Right hindlimb (tissue), 1 donor: ENCODE measurements around the gene TTC27.
"Not testable (repeated sequence)": the region's sequence is repeated elsewhere in the genome, so short reads cannot be mapped to it uniquely, and the experiment has no call there.

Experiments
- DNase-seq: peaks from one replicate; pipeline ENCODE4 v3.0.0-alpha.2; 2018

The TTC27 gene

DNA sequence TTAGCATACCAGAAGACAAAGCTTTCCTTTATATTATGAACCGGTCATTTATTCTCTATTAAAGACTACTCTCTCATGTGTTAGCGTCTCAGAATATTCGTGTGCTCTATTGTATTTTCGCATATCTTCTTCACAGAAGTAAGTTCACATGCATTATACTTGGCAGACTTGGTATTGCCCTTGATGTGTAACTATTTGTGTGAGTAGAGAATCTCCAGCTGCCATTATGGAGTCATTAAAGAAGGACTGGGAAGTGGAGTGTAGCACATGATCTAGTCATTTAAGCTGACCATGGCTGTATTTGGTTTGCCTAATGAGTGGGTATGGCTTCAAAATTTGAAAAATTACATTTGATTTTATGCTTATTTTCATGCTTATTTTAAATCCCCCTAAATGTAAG lies 92.9 kb downstream of the TTC27 start:
- no peak for DNase-seq

DNA sequence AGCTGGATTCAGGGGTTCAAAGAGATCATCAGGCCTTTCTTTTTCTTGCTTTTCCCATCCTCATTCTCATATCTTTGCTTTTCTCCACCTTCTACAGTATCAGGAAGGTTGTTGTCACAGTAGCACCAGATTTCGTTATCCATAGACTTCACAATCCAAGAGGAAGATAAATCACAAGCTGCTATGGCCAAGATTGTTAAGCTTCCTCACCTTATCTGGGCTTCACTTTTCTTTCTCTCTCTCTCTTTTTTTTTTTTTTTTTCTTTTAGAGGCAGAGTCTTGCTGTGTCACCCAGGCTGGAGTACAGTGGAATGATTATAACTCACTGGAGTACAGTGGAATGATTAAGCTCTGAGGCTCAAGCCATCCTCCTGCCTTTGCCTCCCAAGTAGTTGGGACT lies 93.5 kb downstream of the TTC27 start:
- DNase-seq = no peak

DNA sequence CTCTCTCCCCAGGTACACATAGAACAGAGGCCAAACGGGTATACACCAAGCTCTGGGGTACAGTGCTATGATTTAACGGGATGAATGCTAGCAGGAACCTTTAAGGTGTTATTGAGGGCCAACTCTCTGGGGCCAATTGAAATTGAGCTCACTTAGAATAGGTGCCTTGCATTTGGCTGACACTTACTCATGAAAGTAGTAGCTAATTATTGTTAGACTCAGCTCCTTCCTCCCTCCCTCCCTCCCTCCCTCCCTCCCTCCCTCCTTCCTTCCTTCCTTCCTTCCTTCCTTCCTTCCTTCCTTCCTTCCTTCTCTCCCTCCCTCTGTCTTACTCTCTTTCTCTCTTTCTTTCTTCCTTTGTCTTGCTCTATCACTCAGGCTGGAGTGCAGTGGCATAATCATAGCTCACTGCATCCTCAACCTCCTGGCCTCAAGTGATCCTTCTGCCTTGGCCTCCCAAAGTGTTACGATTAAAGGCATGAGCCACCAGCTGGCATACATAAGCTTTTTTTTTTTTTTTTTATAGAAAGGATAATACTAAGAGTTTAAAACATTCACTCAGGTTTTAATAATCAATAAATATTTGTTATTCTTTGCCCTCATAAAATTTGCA lies 95.7 kb downstream of the TTC27 start:
- no peak for DNase-seq

DNA sequence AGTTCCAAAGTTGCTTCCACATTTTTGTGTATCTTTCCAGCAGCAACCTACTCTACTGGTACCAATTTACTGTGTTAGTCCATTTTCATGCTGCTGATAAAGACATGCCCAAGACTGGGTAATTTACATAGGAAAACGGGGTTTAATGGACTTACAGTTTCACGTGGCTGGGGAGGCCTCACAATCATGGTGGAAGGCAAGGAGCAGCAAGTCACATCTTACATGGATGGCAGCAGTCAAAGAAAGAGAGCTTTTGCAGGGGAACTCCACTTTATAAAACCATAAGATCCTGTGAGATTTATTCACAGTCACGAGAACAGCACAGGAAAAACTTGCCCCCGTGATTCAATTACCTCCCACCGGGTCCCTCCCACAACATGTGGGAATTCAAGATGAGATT lies 98.8 kb downstream of the TTC27 start:
- DNase-seq = not testable (repeated sequence)

DNA sequence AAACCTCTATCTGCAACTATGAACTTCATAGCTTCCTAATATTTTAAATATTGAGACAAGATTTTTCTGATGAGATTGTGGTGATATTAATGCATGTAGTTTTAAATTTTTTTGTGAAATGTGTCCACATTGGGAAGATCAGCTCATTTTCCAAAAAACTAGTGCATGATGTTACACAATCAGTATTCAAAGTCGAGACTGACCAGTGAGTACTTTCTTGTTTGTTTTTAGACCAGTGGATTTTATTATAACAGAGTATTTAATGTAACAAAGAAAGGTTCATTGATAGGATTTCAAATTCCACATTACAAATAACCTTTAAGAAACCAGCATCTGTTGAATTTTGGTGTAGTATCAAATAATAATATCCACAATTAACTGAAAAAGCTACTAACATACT lies 99.3 kb downstream of the TTC27 start:
- no peak for DNase-seq

DNA sequence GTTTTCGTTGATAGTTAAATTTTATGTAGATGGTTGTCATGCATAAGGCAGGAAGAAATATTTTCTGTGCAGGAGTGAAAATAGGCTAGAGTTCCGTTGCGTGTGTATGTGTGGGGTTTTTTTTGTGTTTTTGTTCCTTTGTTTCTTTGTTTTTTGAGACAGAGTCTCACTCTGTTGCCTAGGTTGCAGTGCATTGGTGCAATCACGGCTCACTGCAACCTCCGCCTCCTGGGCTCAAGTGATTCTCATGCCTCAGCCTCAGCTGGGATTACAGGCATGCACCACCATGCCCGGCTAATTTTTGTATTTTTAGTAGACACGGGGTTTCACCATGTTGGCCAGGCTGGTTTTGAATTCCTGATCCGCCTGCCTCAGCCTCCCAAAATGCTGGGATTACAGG lies 103.1 kb downstream of the TTC27 start:
- not testable (repeated sequence) for DNase-seq

DNA sequence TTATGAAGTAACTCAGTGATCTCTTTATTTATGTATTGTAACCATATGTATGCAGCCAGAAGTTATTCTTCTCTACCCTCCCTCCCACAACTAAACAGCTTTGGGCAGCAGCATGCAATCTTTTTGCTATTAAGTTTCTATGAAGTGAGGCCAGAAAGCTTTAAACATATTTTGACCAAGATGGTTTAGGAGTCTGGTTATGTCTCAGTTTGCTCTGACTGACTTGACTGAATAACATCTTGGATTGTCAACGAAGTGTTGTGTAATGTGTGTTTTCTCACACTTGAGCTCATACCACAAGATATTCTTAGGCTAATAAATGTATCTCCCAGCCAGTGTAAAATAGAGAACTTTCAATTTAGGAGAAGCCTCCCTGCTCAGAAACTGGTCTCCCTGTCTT lies 104.3 kb downstream of the TTC27 start:
- DNase-seq = no peak

DNA sequence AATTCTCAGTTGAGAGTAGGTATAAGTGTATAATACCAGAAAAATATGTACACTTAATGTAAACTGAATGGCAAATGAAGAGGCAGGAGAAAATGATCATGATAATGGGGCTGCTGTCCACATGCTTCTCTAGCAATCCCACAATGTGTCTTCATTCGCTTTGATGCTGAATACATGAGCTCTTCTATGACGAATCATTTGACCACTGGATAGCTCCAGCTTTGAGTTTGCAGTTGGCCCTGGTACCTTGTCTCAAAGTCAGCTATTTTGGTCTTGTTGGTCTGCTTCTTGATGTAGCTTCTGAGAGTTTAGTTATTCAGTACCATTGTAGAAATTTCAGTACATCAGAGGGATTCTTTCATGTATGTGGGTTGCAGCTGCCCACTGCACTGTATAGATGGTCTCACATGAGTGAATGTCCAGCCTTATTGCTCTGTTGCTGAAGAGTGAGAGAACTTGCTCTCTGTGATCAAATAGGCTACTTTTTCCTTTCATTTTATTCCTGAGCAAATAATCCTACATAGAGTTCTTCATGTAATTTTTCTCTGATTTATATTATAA lies 105.1 kb downstream of the TTC27 start:
- DNase-seq = no peak

DNA sequence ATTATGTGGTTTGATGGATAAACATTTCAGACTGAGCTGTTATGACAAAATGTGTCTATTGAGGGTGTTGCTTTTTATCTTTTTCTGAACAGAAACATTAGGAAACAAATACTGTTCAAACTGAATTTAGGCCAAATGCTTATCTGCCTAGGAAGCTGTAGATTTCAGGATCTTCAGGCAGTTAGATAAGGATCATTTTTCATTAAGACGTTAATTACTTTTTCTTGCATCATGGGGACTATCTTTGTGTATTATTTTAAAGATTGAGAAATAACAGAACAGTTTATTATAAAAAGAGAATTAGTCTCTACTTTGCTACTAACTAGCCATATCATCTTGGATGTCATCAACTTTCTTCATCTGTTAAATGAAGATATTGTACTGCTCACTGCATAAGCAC lies 107.5 kb downstream of the TTC27 start:
- DNase-seq = no peak

DNA sequence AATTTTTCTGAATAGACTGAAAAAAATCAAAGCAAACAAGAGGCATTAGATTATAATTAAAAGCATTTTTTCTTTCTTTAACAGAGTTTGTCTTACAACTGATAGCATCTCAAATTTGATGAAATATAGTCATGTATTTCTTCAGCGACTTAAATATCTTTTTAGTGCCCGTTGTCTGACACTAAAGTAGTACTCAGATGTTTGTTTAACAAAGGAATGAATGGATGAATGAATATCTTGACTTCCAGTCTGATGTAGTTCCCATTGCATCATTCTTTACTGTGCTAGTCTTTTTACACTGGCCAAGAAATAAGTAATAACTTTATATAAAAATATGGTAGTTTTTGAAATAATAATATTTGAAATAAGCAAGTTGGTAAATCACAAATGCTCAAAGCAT lies 111.1 kb downstream of the TTC27 start:
- no peak for DNase-seq

DNA sequence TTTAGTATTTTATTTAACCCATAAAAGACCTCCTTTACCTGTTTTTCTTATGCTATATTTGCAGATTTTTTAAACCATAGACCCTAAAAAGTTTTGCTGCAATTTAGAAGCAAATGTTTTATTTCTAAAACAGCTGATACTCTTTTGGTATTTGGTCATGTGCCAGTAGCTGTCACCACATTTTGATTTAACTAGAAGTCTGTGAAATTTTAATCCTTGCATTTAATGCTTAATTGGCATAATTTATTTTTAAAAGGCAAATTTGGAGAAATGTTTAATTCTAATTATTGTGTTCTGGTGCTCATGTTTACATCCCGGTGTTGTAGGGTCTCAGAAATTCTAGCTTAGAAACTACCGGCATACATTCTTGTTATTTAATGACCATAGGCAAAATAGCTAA lies 111.8 kb downstream of the TTC27 start:
- no peak for DNase-seq

DNA sequence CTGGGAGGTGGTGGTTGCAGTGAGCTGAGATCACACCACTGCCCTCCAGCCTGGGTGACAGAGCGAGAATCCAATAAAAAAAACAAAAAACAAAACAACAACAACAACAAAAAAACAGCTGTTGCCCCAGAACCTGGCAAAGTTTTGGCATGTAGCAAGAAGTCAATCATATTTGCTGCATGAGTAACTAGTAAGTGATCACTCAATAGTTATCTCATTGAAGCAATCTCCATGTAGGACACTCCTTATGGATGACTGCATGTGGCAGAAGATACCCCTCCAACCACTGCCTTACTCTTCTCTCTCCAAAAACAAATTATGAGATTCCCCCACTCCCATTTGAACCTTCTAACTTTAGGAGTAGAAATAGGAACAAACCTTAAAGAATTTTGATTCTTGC lies 113.7 kb downstream of the TTC27 start:
- DNase-seq = no peak

DNA sequence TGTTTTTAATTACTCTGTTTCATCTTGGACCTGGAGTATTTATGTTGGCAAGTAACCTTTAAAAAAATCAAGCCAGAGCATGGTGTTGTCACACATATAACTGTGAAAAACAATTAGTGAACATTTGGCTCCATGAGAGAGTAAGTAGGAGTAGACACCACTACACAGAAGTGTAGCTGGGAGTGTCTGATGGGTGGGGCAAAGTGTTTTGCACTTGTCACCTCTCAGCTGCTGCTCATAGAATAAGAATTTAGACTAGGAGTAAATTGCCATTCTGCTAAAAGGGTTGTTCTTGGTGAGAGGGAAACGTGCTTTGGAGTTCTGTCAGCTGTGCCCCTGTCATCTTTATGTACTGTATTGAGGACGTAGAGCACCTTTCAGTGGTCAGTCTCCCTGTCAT lies 114.5 kb downstream of the TTC27 start:
- DNase-seq = no peak

DNA sequence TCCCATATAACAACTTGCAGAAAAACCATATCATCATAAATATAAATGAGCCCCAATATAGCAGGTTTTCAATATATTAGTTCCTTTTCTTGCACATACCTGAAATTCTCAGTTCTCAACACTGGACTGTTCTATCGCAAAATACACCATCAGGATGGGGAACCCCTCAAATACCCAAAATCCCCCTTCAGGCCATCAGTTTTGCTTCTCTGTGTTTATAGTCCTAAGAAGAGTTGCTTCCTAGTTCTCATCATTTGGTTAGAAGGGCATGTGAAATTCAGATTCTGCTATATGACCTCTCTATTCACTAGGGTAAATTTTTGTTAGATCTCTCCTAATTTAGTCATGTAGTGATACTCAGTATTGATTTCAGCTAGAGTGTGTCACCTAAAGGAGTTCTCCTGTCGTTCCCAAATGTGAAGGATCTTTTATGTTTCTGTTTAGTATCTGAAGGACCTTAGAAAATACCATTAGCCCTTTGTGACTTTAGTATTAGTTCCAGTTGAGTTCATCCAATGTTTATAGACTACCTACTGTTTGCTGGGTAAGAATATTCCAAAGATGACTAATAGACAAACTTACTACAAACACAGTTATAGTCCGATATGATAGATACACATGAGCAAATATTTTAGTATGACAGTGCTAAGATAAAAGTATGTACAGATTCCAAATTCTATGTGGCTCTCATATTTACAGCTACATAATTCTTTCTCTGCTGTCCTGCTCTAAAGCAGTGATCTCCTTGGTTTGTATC lies 115.8 kb downstream of the TTC27 start:
- no peak for DNase-seq

DNA sequence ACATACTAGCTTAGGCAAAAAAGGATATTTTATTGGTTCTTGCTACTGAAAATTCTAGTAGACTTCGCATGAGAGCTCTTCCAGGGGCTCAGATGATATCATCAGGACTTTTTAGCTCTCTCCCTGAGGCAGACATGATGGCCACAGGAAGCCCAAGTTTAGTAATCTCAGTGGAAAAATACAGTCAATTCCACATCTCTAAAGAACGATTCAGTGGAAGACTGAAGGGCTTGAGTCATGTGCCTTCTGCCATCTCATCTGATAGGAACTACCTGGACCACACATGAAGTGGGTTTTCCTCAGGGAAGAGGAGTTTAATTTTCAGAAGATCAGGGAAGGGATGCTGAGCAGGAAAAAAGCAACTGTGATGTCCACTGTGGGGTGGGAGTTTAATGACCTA lies 117.3 kb downstream of the TTC27 start:
- no peak for DNase-seq

DNA sequence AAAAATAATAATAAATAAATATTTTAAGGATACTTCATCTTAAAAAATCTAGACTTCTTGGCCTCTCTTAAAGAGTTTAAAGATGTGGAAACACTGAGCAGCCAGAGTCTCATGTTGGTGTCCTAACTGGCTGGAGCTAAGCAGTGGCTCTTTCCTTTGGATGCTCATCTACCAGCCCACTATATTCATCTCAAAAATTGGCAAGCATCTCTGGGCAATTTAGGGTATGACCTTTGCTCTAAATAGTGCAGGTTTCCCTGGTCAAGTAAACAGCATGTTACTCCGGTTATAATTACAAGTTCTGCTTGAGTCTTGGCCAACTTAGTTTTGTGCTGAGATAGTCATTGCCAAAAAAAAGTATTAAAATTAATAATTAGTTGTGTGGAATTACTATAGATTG lies 117.8 kb downstream of the TTC27 start:
- no peak for DNase-seq

DNA sequence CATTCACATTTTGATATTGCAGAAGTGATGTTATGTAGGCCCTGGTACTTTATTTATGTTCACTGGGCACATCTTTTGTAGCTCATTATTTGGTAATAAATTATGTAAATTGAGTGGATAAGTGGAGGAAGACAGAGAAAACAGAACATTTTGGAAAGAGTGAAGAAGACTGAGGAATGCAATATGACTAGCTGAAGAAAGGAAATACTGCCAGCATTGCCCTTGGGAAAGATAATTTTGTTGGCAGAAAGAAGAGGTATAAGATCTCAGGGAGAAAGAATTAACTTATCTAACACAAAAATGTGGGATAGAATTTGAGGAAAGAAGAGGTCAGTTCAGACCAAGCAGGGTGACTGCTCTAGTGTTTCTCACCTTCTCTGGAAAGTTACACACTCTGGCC lies 118.8 kb downstream of the TTC27 start:
- no peak for DNase-seq

DNA sequence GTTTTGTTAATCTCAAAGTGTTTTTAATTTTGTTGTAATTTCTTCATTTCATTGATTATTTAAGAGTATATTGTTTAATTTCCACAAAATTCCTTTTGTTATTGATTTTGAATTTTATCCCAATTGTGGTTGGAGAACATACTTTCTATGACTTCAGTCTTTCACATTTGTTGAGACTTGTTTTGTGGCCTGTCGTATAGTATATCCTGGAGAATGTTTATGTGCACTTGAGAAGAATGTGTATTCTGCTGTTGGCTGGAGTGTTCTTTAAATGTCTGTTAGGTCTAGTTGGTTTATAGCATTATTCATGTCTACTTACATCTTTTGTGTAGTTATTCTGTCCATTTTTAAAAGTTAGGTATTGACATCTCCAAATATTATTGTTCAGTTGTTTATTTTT lies 120.3 kb downstream of the TTC27 start:
- DNase-seq = no peak

DNA sequence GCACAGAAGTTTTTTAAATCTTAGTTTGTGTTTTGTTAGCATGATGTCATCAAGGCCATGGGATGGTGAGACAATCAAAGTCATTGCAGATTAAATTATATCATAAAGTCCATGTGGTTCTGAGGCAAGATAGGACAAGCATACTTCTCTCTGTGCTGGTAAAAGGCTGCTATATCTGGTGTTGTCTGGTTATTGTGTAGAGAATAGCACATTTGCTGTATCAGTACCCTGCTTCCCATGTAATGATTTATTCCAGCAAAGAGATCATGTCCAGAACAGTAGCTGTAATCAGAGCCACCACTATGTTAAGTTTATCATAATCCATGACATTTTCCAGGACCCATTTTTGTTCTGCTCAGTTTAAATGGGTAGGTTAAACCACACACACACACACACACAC lies 123.0 kb downstream of the TTC27 start:
- no peak for DNase-seq

DNA sequence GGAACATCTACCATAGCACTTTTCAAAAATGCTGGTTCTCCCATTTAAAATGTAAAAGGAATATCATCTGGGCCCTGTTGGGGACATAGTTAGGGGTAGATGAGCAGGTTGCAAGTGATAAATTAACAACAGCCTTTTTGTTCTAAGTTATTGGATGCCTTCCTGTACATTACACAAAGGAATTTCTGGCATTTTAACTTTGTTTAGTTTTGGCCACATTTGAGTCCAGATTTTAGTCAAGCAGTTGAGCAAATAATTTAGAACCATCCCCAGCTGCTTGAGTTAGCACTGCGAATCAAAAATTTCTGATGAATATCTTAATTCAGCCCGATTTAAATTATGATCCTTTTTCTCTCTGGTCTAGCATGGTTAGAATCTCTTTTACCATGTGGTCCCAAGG lies 124.4 kb downstream of the TTC27 start:
- no peak for DNase-seq

DNA sequence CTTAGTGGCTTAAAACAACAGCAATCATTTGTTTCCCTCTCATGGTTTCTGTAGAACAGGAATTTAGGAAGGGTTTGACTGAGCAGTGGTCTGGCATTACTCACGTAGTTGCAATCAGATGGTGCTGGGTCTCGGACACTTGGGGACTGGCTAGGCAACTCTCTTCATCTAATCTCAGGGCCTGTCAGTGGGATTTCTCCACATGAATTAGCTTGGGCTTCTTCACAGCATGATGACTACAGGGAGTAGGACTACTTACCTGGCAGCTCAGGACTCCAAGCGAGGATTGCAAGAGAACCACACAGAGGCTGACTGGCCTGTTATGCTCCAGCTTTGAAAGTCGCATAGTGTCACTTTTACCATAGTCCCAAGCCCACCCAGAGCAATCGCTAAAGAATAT lies 125.1 kb downstream of the TTC27 start:
- no peak for DNase-seq

DNA sequence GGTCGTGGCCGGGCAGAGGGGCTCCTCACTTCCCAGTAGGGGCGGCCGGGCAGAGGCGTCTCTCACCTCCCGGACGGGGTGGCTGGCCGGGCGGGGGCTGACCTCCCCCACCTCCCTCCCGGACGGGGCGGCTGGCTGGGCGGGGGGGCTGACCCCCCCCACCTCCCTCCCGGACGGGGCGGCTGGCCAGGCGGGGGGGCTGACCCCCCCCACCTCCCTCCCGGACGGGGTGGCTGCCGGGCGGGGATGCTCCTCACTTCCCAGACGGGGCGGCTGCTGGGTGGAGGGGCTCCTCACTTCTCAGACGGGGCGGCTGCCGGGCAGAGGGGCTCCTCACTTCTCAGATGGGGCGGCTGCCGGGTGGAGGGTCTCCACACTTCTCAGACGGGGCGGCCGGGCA lies 126.8 kb downstream of the TTC27 start:
- not testable (repeated sequence) for DNase-seq

DNA sequence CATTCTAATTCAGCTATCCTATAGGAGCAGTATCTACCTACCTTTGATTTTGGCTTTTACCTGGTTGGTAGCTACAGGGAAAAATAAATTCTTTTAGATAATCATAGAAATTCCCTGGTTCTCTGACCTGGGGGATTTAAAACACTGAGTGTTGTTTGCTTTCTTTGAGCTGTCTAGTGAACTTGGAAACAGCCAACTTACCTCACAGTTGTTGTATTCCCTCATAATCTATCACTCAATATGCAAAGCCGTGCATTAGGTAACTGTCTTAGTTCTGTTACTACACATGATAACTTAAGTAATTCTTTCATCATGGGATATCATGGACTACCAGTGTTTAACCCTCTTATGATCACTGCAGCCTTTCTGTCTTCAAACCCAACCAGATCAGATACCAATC lies 127.8 kb downstream of the TTC27 start:
- DNase-seq = no peak

DNA sequence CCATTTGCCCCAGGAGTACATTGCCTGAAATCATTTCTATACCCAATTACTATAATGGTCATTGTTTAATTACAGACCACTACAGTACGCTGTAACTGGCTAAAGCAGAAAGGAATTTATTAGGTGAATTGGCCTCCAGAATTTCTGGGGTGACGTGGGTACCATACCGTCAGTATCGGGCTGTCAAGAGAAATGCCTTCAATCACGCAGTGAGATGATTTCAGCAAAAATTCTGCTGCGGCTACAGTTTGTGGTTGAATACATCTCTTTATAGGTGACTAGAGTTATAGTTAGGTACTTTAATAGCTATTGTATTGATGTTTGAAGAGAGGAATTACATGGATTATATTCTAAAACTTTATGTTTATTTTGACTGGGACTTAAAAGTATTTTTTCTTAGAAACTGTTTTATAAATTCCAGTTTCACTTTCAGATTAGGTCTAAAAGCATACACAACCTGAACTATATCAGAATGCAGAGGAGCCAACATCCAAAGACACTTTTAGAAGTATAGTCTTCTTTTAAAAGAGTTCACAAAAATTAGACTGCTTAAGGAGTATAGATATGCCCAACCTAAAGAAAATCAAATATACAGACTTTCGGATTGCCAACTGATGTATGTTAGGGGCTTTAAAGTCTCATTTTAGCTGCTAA lies 128.4 kb downstream of the TTC27 start:
- DNase-seq = no peak
